ENCODE measurements around the gene ARTN. TPM values are rescaled to one million over a fixed set of nuclear protein-coding genes. Genes with fewer than 3 reads are reported as not detected.

Gene ARTN
- total RNA-seq, 1 donor from 2014 or later: 8.7 TPM

DNA sequence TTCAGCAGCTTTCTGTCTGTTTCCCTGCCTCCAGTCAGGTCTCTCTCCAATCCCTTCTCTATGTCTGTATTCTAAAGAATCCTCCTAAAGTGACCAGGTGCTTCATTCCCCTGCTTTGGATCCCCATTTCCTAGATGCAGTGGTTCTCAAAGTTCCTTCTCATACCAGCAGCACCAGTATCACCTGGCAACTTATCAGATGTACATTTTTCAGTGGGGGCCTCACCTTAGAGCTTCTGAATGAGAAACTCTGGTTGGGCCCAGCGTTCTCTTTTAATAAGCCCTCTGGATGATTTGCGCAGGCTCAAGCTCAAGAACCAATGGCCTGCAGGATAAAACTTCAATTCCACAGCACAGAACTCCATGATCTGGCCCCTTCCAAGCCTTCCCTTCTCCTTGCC is 25.4 kb upstream of the ARTN start:
- Histone ChIP-seq H3K27me3 (ENCODE audit: control insufficient read depth, insufficient read depth, low read length) (no peaks in the 10 kb centered on the region), H3K4me3 (ENCODE audit: low read depth, low read length) (no peak overlapping the region), H3K36me3 (ENCODE audit: control insufficient read depth, insufficient read depth, low read length) (no peaks in the 10 kb centered on the region)
- TF ChIP-seq, protein P1, sequence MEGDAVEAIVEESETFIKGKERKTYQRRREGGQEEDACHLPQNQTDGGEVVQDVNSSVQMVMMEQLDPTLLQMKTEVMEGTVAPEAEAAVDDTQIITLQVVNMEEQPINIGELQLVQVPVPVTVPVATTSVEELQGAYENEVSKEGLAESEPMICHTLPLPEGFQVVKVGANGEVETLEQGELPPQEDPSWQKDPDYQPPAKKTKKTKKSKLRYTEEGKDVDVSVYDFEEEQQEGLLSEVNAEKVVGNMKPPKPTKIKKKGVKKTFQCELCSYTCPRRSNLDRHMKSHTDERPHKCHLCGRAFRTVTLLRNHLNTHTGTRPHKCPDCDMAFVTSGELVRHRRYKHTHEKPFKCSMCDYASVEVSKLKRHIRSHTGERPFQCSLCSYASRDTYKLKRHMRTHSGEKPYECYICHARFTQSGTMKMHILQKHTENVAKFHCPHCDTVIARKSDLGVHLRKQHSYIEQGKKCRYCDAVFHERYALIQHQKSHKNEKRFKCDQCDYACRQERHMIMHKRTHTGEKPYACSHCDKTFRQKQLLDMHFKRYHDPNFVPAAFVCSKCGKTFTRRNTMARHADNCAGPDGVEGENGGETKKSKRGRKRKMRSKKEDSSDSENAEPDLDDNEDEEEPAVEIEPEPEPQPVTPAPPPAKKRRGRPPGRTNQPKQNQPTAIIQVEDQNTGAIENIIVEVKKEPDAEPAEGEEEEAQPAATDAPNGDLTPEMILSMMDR (IDR thresholded peaks at IDR 0.05; ENCODE audit: insufficient read depth, low read length, severe bottlenecking): no peak
- DNase-seq (ENCODE audit: low read depth) (no peak), FAIRE-seq (no peak)

DNA sequence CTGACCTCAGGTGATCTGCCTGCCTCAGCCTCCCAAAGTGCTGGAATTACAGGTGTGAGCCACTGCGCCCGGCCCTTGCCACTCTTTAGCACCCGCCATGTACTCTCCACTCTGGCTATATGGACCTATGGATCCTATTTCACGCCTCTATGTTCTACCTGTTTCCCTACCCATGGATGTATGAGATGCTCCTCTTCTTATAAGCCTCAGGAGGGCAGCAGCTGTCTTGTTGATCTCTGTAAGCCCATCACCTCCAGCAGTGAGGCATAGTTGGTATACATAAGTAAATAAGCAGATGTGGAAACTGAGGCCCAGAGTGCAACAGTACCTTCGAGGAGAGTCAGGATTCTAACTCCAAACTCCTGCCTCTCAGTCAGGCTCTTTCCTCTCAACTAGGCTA is 24.7 kb upstream of the ARTN start:
- no peak for FAIRE-seq
- TF ChIP-seq, protein P1 (IDR thresholded peaks at IDR 0.05; ENCODE audit: insufficient read depth, low read length, severe bottlenecking): peak; percentile 35

DNA sequence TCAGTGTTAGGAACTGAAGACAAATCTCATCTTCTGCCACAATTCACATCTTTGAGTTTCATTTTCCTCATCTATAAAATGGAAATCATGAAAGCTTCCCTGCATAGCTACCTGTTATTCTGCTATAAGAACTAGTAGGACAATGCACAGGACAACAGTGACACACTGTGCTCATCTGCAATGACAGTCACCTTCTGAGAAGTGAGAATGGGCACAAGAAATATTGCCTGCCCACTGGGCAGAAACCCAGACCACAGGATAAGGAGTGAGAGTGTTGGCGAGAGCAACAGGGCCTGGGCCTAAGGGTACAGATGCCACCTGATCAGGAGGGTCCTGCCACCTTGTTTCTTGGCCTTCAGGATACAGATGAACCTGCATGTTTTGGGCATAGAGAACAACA is 23.3 kb upstream of the ARTN start:
- Histone ChIP-seq H3K4me3 (ENCODE audit: low read depth, low read length) (no peak overlapping the region), H3K27me3 (ENCODE audit: control insufficient read depth, insufficient read depth, low read length) (no peaks in the 10 kb centered on the region), H3K36me3 (ENCODE audit: control insufficient read depth, insufficient read depth, low read length) (no peaks in the 10 kb centered on the region)
- TF ChIP-seq, protein P1 (IDR thresholded peaks at IDR 0.05; ENCODE audit: insufficient read depth, low read length, severe bottlenecking): no peak
- FAIRE-seq: no peak
- DNase-seq (ENCODE audit: low read depth): no peak

More for the DNA sequence above, 24.7 kb upstream of the ARTN start:
- Histone ChIP-seq H3K4me3 (ENCODE audit: low read depth, low read length) (no peak overlapping the region), H3K27me3 (ENCODE audit: control insufficient read depth, insufficient read depth, low read length) (no peaks in the 10 kb centered on the region), H3K36me3 (ENCODE audit: control insufficient read depth, insufficient read depth, low read length) (no peaks in the 10 kb centered on the region)
- peak; percentile 52 for DNase-seq (ENCODE audit: low read depth)

DNA sequence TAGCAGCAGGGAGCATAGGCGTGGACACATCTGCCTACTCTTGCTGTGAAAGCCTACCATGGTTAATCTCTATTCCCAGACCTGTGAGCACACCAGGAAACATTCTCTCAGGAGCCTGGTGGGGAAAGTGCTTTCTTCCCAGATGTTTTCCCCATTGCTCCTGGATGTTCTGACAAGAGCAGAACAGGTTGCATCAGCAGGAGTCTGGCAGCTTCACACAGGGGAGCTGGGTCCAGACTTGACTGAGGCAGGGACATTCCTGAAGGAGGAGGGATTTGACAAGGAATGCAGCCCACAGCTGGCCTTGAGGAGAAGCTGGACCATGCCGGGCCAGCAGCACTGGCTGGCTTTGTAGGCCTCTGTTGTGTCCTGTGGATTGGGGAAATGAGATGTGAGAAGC is 21.0 kb upstream of the ARTN start:
- H3K27me3 ChIP-seq (ENCODE audit: control insufficient read depth, insufficient read depth, low read length): no peaks in the 10 kb centered on the region
- peak; percentile 93 for DNase-seq (ENCODE audit: low read depth)
- no peak overlapping the region for H3K4me3 ChIP-seq (ENCODE audit: low read depth, low read length)
- TF ChIP-seq, protein P1 (IDR thresholded peaks at IDR 0.05; ENCODE audit: insufficient read depth, low read length, severe bottlenecking): no peak
- no peaks in the 10 kb centered on the region for H3K36me3 ChIP-seq (ENCODE audit: control insufficient read depth, insufficient read depth, low read length)
- FAIRE-seq: peak; percentile 93

DNA sequence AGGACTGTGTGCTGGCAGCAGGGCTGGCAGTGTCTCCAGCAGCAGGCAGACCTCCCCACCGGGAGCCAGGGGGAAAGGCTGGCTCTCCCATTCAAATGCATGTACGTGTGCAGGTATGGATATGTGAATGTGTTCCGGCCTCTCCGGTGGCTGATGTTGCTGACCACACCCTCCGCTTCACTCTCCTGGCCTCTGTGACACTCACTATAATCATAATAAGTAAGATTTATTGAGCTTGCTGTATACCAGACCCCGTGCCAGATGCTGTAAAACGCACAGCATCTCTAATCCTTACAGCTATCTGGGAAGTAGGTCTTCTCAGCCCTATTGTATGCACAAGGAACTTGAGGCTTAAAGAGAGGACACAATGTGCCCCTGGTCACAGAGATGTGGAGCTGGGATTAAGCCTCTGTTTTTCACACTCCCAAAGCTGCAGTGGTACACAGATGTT is 20.5 kb upstream of the ARTN start:
- FAIRE-seq (no peak), DNase-seq (ENCODE audit: low read depth) (no peak)
- no peaks in the 10 kb centered on the region for H3K36me3 ChIP-seq (ENCODE audit: control insufficient read depth, insufficient read depth, low read length)
- TF ChIP-seq, protein P1 (IDR thresholded peaks at IDR 0.05; ENCODE audit: insufficient read depth, low read length, severe bottlenecking): no peak
- no peaks in the 10 kb centered on the region for H3K27me3 ChIP-seq (ENCODE audit: control insufficient read depth, insufficient read depth, low read length)
- H3K4me3 ChIP-seq (ENCODE audit: low read depth, low read length): no peak overlapping the region

DNA sequence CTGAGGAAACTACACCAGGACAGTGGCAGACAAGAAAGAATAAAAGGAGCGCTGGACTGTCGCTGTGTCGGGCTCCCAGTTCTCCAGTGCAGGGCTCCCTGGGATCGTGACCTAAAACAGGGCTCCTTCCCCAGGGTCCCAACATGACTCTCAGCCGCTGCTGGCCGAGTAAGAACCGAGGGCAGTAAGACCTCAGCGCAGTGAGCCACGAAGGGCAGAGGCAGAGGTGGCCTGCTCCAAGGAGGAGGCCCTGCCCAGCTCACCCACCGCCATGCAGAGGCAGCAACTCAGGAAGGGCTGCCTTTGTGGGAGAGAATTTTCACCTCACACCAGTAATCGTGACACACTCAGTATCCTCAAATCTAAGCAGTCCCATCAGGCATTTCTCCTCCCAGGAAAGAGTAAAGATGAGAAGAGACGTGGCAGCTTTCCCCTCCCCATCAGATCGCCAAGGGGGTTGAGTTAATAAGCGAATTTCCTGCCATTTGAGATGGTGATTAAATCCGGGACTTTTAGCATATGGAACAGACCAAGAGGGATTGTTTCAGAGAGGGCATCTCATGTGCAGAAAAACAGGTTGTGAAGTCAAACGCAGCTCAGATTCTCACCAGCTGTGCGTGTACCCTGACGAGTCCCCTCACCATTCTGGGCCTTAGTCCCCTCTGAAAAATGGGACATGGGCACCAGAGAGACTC is 19.8 kb upstream of the ARTN start:
- Histone ChIP-seq H3K27me3 (ENCODE audit: control insufficient read depth, insufficient read depth, low read length) (no peaks in the 10 kb centered on the region), H3K4me3 (ENCODE audit: low read depth, low read length) (no peak overlapping the region), H3K36me3 (ENCODE audit: control insufficient read depth, insufficient read depth, low read length) (no peaks in the 10 kb centered on the region)
- DNase-seq (ENCODE audit: low read depth) (no peak), FAIRE-seq (no peak)
- TF ChIP-seq, protein P1 (IDR thresholded peaks at IDR 0.05; ENCODE audit: insufficient read depth, low read length, severe bottlenecking): no peak

All from bronchial epithelial cell (primary cell).